Retinal pigment epithelial cell (primary cell): ENCODE results near the gene ABHD16B.

ENCODE experiments used
- DNase-seq: peaks from one replicate; pipeline ENCODE4 v3.0.0-alpha.2; 2010; ENCODE audit warnings: low read depth
- H3K4me3 ChIP-seq: 2 replicates; pipeline ENCODE4 v1.5.1; 2011; ENCODE audit warnings: mild to moderate bottlenecking, low read length, control low read depth, moderate library complexity
- CTCF ChIP-seq: conservative IDR thresholded peaks from 2 replicates; pipeline ENCODE4 v1.5.1; 2011; ENCODE audit warnings: low read depth, low read length, control low read depth, inconsistent platforms

Gene ABHD16B

GRCh38 chr20:63890201-63890576 lies 28.9 kb downstream of the ABHD16B start:
- no peak overlapping the region for H3K4me3 ChIP-seq
- TF ChIP-seq CTCF = no peak
- DNase-seq = no peak

DNA sequence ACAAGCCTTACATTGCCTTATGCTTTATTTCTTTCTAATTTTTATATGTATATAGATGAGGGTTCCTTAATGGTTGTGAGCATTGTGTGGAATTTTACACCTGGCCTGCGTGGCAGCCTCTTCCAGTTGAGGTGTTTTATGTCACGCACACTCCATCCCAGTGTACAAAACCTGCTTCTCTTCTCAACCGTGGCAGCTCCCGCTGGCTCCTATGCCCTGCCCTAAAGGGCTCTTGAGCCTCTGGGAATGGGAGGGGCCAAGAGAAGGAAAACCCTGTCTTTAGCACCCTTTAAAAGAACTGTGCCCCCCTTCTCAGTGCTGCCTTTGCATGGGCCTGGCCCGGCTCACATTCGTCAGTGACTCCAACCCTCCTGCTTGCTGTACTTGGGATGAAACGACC lies 29.3 kb downstream of the ABHD16B start:
- DNase-seq = no peak
- TF ChIP-seq CTCF = no peak
- H3K4me3 ChIP-seq = no peak overlapping the region

- peak; percentile 2 for TF ChIP-seq CTCF
- DNase-seq = no peak
- no peak overlapping the region for H3K4me3 ChIP-seq
These were observed 30.0 kb downstream of the ABHD16B start for GRCh38 chr20:63891061-63892002.

- DNase-seq = no peak
- H3K4me3 ChIP-seq = no peak overlapping the region
- TF ChIP-seq CTCF = no peak
These were observed 31.1 kb downstream of the ABHD16B start for GRCh38 chr20:63892402-63892801.

DNA sequence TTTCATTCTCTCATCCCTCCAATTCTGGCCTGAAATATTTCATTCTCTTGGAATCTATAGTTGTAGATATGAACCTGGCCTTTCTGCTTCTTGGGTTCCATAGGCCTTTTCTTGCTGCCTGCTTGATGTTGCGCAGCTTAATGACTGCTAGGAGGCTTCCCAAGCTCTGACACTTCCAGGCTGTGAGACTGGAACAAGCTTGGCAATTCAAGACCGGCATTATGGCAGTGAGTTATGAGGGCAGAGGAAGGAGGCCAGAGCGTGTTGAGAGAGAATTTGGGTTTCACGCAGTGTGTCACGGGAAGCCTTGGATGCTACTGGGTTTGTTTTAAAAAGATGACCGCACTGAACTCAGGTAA lies 32.7 kb downstream of the ABHD16B start:
- DNase-seq = no peak
- TF ChIP-seq CTCF = no peak
- H3K4me3 ChIP-seq = peak overlapping the region; percentile 68

- peak within 1 kb of the TSS; percentile 76 for H3K4me3 ChIP-seq
- no peak for TF ChIP-seq CTCF
- no peak for DNase-seq
These were observed 33.3 kb downstream of the ABHD16B start, which contains the start of gene DNAJC5 for GRCh38 chr20:63894358-63895201. Gene DNAJC5 (plus strand): TSS chr20:63895126. CDS start chr20:63928346, 33,220 bp downstream.
